HEK293 (cell line): Measurements from ENCODE around the gene B4GALT4.
A peak's percentile ranks its signal among the peaks of the same experiment; 100 is the strongest.

Source experiments
- CTCF ChIA-PET: fragments of 350-600 bp; formaldehyde crosslinking; extraction: SDS; loops from one replicate; lab custom pipeline; 2021; ENCODE audit warnings: antibody characterized with exemption; lab: Yijun Ruan, JAX
- POLR2A ChIA-PET: fragments of 300-600 bp; formaldehyde crosslinking; extraction: SDS; loops from one replicate; lab custom pipeline; 2020; ENCODE audit warnings: antibody characterized with exemption, inconsistent platforms; lab: Yijun Ruan, JAX
- H3K27ac ChIP-seq: fragments of 200-500 bp; sonication (Bioruptor generic); 2 replicates; pipeline ENCODE4 v1.5.1; 2014; ENCODE audit warnings: low read depth, low read length, control low read depth, inconsistent platforms; ENCODE audit errors: extremely low read depth
- H3K36me3 ChIP-seq, 2 experiments: fragments of 200-500 bp in 1 of 2; sonication (Bioruptor generic) in 1 of 2; 1 replicate in 1 of 2; 2 replicates in 1 of 2; pipeline ENCODE4 v1.5.1; 2014 to 2017; ENCODE audit warnings: inconsistent platforms in 2 of 2, low read length in 2 of 2; ENCODE audit not compliant: control insufficient read depth in 2 of 2, insufficient read depth in 1 of 2
- H3K4me1 ChIP-seq: fragments of 200-500 bp; sonication (Bioruptor generic); 2 replicates; pipeline ENCODE4 v1.5.1; 2014; ENCODE audit warnings: mild to moderate bottlenecking, low read length, inconsistent platforms; ENCODE audit not compliant: control insufficient read depth, insufficient read depth
- H3K4me3 ChIP-seq: 2 replicates; pipeline ENCODE4 v1.5.1; 2011; ENCODE audit warnings: low read depth, mild to moderate bottlenecking, control low read depth, low read length, moderate library complexity
- H3K9me3 ChIP-seq: fragments of 200-500 bp; sonication (Bioruptor generic); 2 replicates; pipeline ENCODE4 v1.5.1; 2014; ENCODE audit warnings: low read depth, low read length, inconsistent platforms; ENCODE audit not compliant: control insufficient read depth, insufficient read depth
- GLIS1 ChIP-seq: fragments of 450-650 bp; formaldehyde crosslinking; IDR thresholded peaks from 2 replicates; pipeline ENCODE4 v1.5.1; 2016; ENCODE audit warnings: missing biosample characterization, missing genetic modification characterization
- HOXD13 ChIP-seq: sonication (generic); formaldehyde crosslinking; IDR thresholded peaks from 2 replicates; pipeline ENCODE4 v1.8.0; 2022; ENCODE audit warnings: missing genetic modification reagents, borderline replicate concordance
- IKZF3 ChIP-seq: fragments of 450-650 bp; IDR thresholded peaks from 2 replicates; pipeline ENCODE4 v1.5.0; 2018; ENCODE audit warnings: missing biosample characterization, mild to moderate bottlenecking, missing genetic modification characterization, moderate library complexity
- KLF16 ChIP-seq: fragments of 450-650 bp; formaldehyde crosslinking; IDR thresholded peaks from 2 replicates; pipeline ENCODE4 v1.5.1; 2017; ENCODE audit warnings: missing biosample characterization, missing genetic modification characterization
- PBX3 ChIP-seq: sonication (generic); formaldehyde crosslinking; IDR thresholded peaks from 2 replicates; pipeline ENCODE4 v1.8.1; 2022; ENCODE audit warnings: mild to moderate bottlenecking, moderate library complexity, missing genetic modification reagents
- PRDM1 ChIP-seq: fragments of 450-650 bp; formaldehyde crosslinking; IDR thresholded peaks from 2 replicates; pipeline ENCODE4; 2016; ENCODE audit warnings: missing biosample characterization, missing genetic modification characterization
- SP7 ChIP-seq: fragments of 450-650 bp; formaldehyde crosslinking; IDR thresholded peaks from 2 replicates; pipeline ENCODE4 v1.5.1; 2016; ENCODE audit warnings: missing biosample characterization, missing genetic modification characterization
- YY1 ChIP-seq: fragments of 450-650 bp; formaldehyde crosslinking; IDR thresholded peaks from 2 replicates; pipeline ENCODE4 v1.5.1; 2018; ENCODE audit warnings: missing biosample characterization, missing genetic modification characterization
- ZBTB10 ChIP-seq: fragments of 450-650 bp; formaldehyde crosslinking; IDR thresholded peaks from 2 replicates; pipeline ENCODE4 v1.5.1; 2016; ENCODE audit warnings: missing biosample characterization, missing genetic modification characterization
- ZFP3 ChIP-seq: fragments of 450-650 bp; formaldehyde crosslinking; IDR thresholded peaks from 2 replicates; pipeline ENCODE4 v1.5.1; 2016; ENCODE audit warnings: low read depth, missing biosample characterization, missing genetic modification characterization
- ZNF112 ChIP-seq: fragments of 450-650 bp; formaldehyde crosslinking; IDR thresholded peaks from 2 replicates; pipeline ENCODE4 v1.5.0; 2017; ENCODE audit warnings: missing biosample characterization, missing genetic modification characterization
- ZNF132 ChIP-seq: fragments of 450-650 bp; formaldehyde crosslinking; IDR thresholded peaks from 2 replicates; pipeline ENCODE4 v1.5.1; 2017; ENCODE audit warnings: missing biosample characterization, missing genetic modification characterization, borderline replicate concordance
- ZNF138 ChIP-seq: fragments of 450-650 bp; formaldehyde crosslinking; IDR thresholded peaks from 2 replicates; pipeline ENCODE4 v1.5.1; 2016; ENCODE audit warnings: missing biosample characterization, missing genetic modification characterization, borderline replicate concordance
- ZNF148 ChIP-seq: fragments of 450-650 bp; formaldehyde crosslinking; IDR thresholded peaks from 2 replicates; pipeline ENCODE4 v1.5.0; 2017; ENCODE audit warnings: missing biosample characterization, missing genetic modification characterization, borderline replicate concordance
- ZNF157 ChIP-seq: fragments of 450-650 bp; formaldehyde crosslinking; IDR thresholded peaks from 2 replicates; pipeline ENCODE4 v1.5.1; 2016; ENCODE audit warnings: missing biosample characterization, missing genetic modification characterization
- ZNF19 ChIP-seq: fragments of 450-650 bp; formaldehyde crosslinking; IDR thresholded peaks from 2 replicates; pipeline ENCODE4; 2016; ENCODE audit warnings: missing biosample characterization, missing genetic modification characterization, low read depth
- ZNF311 ChIP-seq: fragments of 450-650 bp; formaldehyde crosslinking; IDR thresholded peaks from 2 replicates; pipeline ENCODE4 v1.5.1; 2017; ENCODE audit warnings: missing biosample characterization, missing genetic modification characterization, borderline replicate concordance
- ZNF335 ChIP-seq: fragments of 450-650 bp; formaldehyde crosslinking; conservative IDR thresholded peaks from 2 replicates; pipeline ENCODE4 v1.5.1; 2016; ENCODE audit warnings: missing biosample characterization, missing genetic modification characterization
- ZNF37A ChIP-seq: fragments of 450-650 bp; IDR thresholded peaks from 2 replicates; pipeline ENCODE4 v1.5.1; 2018; ENCODE audit warnings: missing biosample characterization, missing genetic modification characterization
- ZNF394 ChIP-seq: fragments of 450-650 bp; formaldehyde crosslinking; IDR thresholded peaks from 2 replicates; pipeline ENCODE4 v1.5.1; 2016; ENCODE audit warnings: missing biosample characterization, missing genetic modification characterization, mild to moderate bottlenecking, moderate library complexity, borderline replicate concordance
- ZNF433 ChIP-seq: fragments of 450-650 bp; formaldehyde crosslinking; IDR thresholded peaks from 2 replicates; pipeline ENCODE4 v1.5.1; 2016; ENCODE audit warnings: missing biosample characterization, missing genetic modification characterization, low read depth
- ZNF501 ChIP-seq: fragments of 450-650 bp; formaldehyde crosslinking; IDR thresholded peaks from 2 replicates; pipeline ENCODE4 v1.5.1; 2016; ENCODE audit warnings: missing biosample characterization, missing genetic modification characterization
- ZNF514 ChIP-seq: fragments of 450-650 bp; formaldehyde crosslinking; IDR thresholded peaks from 2 replicates; pipeline ENCODE4 v1.5.1; 2016; ENCODE audit warnings: missing biosample characterization, missing genetic modification characterization
- ZNF626 ChIP-seq: fragments of 450-650 bp; sonication (Bioruptor Pico); formaldehyde crosslinking; IDR thresholded peaks from 2 replicates; pipeline ENCODE4 v1.5.1; 2018; ENCODE audit warnings: missing biosample characterization, missing genetic modification characterization, inconsistent platforms
- ZNF677 ChIP-seq: fragments of 450-650 bp; IDR thresholded peaks from 2 replicates; pipeline ENCODE4 v1.5.0; 2018; ENCODE audit warnings: missing biosample characterization, mild to moderate bottlenecking, missing genetic modification characterization, moderate library complexity
- ZNF785 ChIP-seq: fragments of 450-650 bp; formaldehyde crosslinking; IDR thresholded peaks from 2 replicates; pipeline ENCODE4 v1.5.1; 2016; ENCODE audit warnings: missing biosample characterization, missing genetic modification characterization
- ZNF843 ChIP-seq: fragments of 450-650 bp; formaldehyde crosslinking; IDR thresholded peaks from 2 replicates; pipeline ENCODE4 v1.5.1; 2016; ENCODE audit warnings: missing biosample characterization, missing genetic modification characterization
- TF ChIP-seq, protein P1 (sequence below): fragments of 450-650 bp; formaldehyde crosslinking; IDR thresholded peaks from 2 replicates; pipeline ENCODE4 v1.5.1; 2016; ENCODE audit warnings: missing biosample characterization, missing genetic modification characterization
- TF ChIP-seq, protein P2 (sequence below): fragments of 450-650 bp; formaldehyde crosslinking; IDR thresholded peaks from 2 replicates; pipeline ENCODE4 v1.5.1; 2016; ENCODE audit warnings: missing biosample characterization, missing genetic modification characterization

The B4GALT4 gene

DNA sequence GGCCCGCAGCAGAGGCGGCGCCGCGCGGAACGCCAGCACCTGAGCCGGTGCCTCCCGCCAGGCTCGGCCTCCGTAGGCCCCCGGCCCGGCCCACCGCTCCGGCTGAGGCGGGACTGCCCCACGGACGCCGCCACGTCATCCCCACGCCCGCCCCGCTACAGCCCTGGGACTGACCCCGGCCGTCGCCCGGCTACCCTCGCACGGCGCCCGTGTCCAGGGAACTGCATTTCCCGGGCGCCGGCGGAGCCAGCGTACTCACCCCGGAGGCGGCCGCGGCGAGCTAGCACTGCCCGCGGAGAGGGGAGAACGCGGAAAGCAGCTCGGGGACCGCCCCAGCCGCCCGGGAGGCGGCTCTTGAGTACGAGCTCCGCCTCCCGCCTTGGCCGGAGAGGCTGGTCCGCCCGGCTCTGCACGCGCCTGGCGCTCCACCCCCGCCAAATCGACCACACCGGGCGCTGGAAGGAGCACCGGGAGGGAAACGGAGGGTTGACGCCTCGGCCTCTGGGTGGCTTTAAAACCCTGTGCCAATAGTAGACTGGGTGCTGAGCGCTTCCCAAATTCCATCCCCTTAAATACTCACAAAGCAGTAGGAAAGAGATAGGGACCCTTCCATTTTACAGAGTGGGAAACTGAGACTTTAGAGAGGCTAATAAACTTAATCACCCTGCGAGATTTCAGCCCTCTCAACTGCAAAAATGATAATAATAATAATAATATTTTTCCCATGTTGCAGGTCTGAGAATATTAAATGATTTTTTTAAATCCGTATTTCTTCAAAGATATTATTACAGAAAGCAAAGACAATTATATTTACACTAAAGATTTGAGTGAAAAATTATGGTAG lies at the start of gene B4GALT4:
Gene B4GALT4, minus strand, starts transcription at position 288 of the 844 bp plus-strand sequence. CDS start 10,779 bp downstream, outside the sequence.
- Histone ChIP-seq H3K4me1 (no peaks in the 10 kb centered on the region), H3K27ac (peak within 1 kb of the TSS; percentile 61)
- POLR2A ChIA-PET = interaction anchor here (0.5 to 1.6 kb wide), 13 partner anchors 10 to 257 kb away, joined by 3 to 6 read pairs (median 3); partner anchors contain the start of genes ARHGAP31, IGSF11 and TMEM39A
- TF ChIP-seq ZNF148 (no peak), ZNF112 (tag by site-specific recombination) (no peak), ZNF843 (no peak), IKZF3 (tag by site-specific recombination) (no peak), YY1 (tag by site-specific recombination) (no peak), ZNF677 (tag by site-specific recombination) (no peak), ZNF335 (tag by site-specific recombination) (peak; percentile 56; the same call in 1 of the 2 replicates), PBX3 (no peak; the same call in 1 of the 2 replicates), ZBTB10 (tag by site-specific recombination) (no peak), KLF16 (tag by site-specific recombination) (peak; percentile 13; the same call in 1 of the 2 replicates), ZNF433 (no peak), ZNF394 (tag by site-specific recombination) (no peak; the same call in 1 of the 2 replicates), SP7 (tag by site-specific recombination) (no peak), ZNF311 (tag by site-specific recombination) (no peak), ZFP3 (no peak), ZNF626 (tag by site-specific recombination) (no peak), PRDM1 (tag by site-specific recombination) (no peak), ZNF132 (tag by site-specific recombination) (no peak), ZNF501 (tag by site-specific recombination) (no peak), GLIS1 (tag by site-specific recombination) (peak; percentile 91), ZNF37A (tag by site-specific recombination) (no peak), ZNF19 (tag by site-specific recombination) (no peak), ZNF157 (no peak), ZNF138 (tag by site-specific recombination) (no peak), ZNF785 (tag by site-specific recombination) (no peak), ZNF514 (tag by site-specific recombination) (no peak), HOXD13 (no peak)
- TF ChIP-seq, protein P1, sequence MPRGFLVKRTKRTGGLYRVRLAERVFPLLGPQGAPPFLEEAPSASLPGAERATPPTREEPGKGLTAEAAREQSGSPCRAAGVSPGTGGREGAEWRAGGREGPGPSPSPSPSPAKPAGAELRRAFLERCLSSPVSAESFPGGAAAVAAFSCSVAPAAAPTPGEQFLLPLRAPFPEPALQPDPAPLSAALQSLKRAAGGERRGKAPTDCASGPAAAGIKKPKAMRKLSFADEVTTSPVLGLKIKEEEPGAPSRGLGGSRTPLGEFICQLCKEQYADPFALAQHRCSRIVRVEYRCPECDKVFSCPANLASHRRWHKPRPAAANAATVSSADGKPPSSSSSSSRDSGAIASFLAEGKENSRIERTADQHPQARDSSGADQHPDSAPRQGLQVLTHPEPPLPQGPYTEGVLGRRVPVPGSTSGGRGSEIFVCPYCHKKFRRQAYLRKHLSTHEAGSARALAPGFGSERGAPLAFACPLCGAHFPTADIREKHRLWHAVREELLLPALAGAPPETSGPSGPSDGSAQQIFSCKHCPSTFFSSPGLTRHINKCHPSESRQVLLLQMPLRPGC = no peak
- TF ChIP-seq, protein P2, sequence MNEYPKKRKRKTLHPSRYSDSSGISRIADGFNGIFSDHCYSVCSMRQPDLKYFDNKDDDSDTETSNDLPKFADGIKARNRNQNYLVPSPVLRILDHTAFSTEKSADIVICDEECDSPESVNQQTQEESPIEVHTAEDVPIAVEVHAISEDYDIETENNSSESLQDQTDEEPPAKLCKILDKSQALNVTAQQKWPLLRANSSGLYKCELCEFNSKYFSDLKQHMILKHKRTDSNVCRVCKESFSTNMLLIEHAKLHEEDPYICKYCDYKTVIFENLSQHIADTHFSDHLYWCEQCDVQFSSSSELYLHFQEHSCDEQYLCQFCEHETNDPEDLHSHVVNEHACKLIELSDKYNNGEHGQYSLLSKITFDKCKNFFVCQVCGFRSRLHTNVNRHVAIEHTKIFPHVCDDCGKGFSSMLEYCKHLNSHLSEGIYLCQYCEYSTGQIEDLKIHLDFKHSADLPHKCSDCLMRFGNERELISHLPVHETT (tag by site-specific recombination) = no peak

More for the DNA sequence above, at the start of gene B4GALT4:
- no peaks in the 10 kb centered on the region for H3K9me3 ChIP-seq
- CTCF ChIA-PET = interaction anchor here (0.5 to 1.3 kb wide), 11 partner anchors 10 to 573 kb away, joined by 3 to 11 read pairs (median 3); partner anchors contain the start of gene TEX55
- peak within 1 kb of the TSS; percentile 76 for H3K4me3 ChIP-seq
- peaks cover 4 to 12% of the 10 kb centered on the region in 2 experiments; a peak in 1 of 3 replicates for H3K36me3 ChIP-seq
